ENCODE results near the gene CALN1. TPM values are rescaled to one million over a fixed set of nuclear protein-coding genes. Genes with fewer than 3 reads are reported as not detected.

Gene CALN1
- total and polyA plus RNA-seq, 11 donors, result not detected

- 65 to 91% (median 70%) methylated on average over 2 of the region's 2 CpGs for WGBS, 4 donors
- ATAC-seq (no peak), DNase-seq (no peak)
- H3K36me3 ChIP-seq, result no peaks in the 10 kb centered on the region
- peaks cover 0 to 3% (median 0%) of the 10 kb centered on the region in 12 donors for H3K9me3 ChIP-seq
- no peak overlapping the region for H3K27ac ChIP-seq
- no peaks in the 10 kb centered on the region for H3K4me1 ChIP-seq
- intact Hi-C loops (cut with DNase I), result no loop called here
- no peaks in the 10 kb centered on the region for H3K27me3 ChIP-seq
- no peak overlapping the region for H3K4me3 ChIP-seq
- TF ChIP-seq CTCF (IDR thresholded peaks at IDR 0.05) (no peak), POLR2A (IDR thresholded peaks at IDR 0.05) (no peak)
Observed at GRCh38 chr7:72114129-72114528, 298.0 kb downstream of the CALN1 start.

GRCh38 chr7:72112992-72113391 is 299.1 kb downstream of the CALN1 start:
- ATAC-seq (no peak), DNase-seq (no peak)
- H3K36me3 ChIP-seq, result no peaks in the 10 kb centered on the region
- H3K4me3 ChIP-seq, result no peak overlapping the region
- intact Hi-C loops (cut with DNase I), result no loop called here
- peaks cover 0 to 14% (median 7%) of the 10 kb centered on the region in 12 donors for H3K9me3 ChIP-seq
- no peaks in the 10 kb centered on the region for H3K4me1 ChIP-seq
- TF ChIP-seq POLR2A (IDR thresholded peaks at IDR 0.05), result no peak
- TF ChIP-seq CTCF (IDR thresholded peaks at IDR 0.05), result no peak
- no peak overlapping the region for H3K27ac ChIP-seq
- no peaks in the 10 kb centered on the region for H3K27me3 ChIP-seq
- 67 to 73% (median 70%) methylated on average over 5 of the region's 5 CpGs for WGBS, 4 donors

- Histone ChIP-seq H3K4me1 (no peaks in the 10 kb centered on the region), H3K4me3 (no peak overlapping the region), H3K27me3 (no peaks in the 10 kb centered on the region), H3K9me3 (peaks cover 0 to 19% (median 12%) of the 10 kb centered on the region in 12 donors), H3K27ac (no peak overlapping the region), H3K36me3 (no peaks in the 10 kb centered on the region)
- TF ChIP-seq CTCF (IDR thresholded peaks at IDR 0.05), result no peak
- ATAC-seq, result no peak
- WGBS, 4 donors, result 75 to 85% (median 84%) methylated on average over 4 of the region's 4 CpGs
- intact Hi-C loops (cut with DNase I), result no loop called here
- DNase-seq, result no peak
Observed at GRCh38 chr7:72112530-72112929, 299.6 kb downstream of the CALN1 start.

- DNase-seq, result no peak
- H3K4me3 ChIP-seq, result no peak overlapping the region
- H3K9me3 ChIP-seq, result peaks cover 0 to 27% (median 14%) of the 10 kb centered on the region in 12 donors
- no peak overlapping the region for H3K27ac ChIP-seq
- WGBS, 4 donors, result 80 to 90% (median 85%) methylated on average over 8 of the region's 8 CpGs
- no peaks in the 10 kb centered on the region for H3K36me3 ChIP-seq
- no peak for ATAC-seq
- H3K27me3 ChIP-seq, result no peaks in the 10 kb centered on the region
- TF ChIP-seq POLR2A (IDR thresholded peaks at IDR 0.05) (no peak), CTCF (IDR thresholded peaks at IDR 0.05) (no peak)
- intact Hi-C loops (cut with DNase I), result no loop called here
- no peaks in the 10 kb centered on the region for H3K4me1 ChIP-seq
Observed at GRCh38 chr7:72111086-72111485, 301.1 kb downstream of the CALN1 start.

All from heart left ventricle (tissue), 16 donors.